ENCODE data around the gene RASL10B.

DNA sequence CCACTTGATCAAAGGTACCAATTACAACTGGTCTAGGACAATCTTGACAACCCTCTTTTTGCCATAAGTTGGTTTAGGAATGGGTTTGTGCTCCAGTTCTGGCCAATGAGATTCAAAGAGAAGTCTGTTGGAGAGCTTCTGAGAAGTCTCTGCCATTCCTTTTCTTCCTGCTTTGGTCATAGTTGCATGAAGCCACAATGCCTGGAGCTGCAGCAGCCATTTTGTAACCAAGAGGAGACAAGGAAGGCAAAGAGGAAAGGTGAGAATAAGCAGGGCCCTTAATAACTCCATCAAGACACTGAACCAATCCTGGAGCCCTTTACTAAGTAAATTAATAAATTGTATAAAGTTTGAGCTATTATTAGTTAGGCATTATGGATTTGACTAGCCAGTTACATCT, 25.8 kb downstream of the RASL10B start:
- TF ChIP-seq, protein P1, sequence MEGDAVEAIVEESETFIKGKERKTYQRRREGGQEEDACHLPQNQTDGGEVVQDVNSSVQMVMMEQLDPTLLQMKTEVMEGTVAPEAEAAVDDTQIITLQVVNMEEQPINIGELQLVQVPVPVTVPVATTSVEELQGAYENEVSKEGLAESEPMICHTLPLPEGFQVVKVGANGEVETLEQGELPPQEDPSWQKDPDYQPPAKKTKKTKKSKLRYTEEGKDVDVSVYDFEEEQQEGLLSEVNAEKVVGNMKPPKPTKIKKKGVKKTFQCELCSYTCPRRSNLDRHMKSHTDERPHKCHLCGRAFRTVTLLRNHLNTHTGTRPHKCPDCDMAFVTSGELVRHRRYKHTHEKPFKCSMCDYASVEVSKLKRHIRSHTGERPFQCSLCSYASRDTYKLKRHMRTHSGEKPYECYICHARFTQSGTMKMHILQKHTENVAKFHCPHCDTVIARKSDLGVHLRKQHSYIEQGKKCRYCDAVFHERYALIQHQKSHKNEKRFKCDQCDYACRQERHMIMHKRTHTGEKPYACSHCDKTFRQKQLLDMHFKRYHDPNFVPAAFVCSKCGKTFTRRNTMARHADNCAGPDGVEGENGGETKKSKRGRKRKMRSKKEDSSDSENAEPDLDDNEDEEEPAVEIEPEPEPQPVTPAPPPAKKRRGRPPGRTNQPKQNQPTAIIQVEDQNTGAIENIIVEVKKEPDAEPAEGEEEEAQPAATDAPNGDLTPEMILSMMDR (IDR thresholded peaks at IDR 0.05; ENCODE audit: insufficient read depth, low read length, poor library complexity, severe bottlenecking), result no peak
- TF ChIP-seq EZH2phosphoT487 (conservative IDR thresholded peaks at IDR 0.05; ENCODE audit: low read length), result no peak

Data from SU-DHL-6 (cell line).